ENCODE data around the gene PAPOLA.

DNA sequence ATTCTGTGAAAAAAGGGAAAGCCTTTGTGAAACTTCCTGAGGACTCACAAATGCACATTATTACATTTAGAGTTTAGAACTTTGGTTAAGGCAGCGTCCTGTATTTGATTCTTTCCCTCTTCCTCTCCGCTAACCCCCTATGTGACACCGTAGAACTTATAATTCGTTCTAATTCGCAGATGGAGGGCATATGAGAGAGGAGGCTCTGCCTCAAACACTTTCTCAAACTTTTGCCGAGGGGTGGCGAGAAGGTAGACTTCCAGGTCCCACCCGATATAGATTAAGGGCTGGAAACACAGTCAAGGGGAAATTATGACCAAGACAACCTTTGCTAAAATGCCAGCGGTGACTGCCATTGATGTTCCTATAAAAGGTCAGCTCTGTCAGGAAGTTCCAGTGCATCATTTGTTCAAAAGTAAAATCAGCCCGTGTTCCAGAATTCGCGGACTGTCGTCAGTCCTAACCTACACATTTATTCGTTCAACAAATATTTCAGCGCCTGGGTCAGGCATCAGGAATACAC is 904 bp upstream of the PAPOLA start:
- TF ChIP-seq, protein P1, sequence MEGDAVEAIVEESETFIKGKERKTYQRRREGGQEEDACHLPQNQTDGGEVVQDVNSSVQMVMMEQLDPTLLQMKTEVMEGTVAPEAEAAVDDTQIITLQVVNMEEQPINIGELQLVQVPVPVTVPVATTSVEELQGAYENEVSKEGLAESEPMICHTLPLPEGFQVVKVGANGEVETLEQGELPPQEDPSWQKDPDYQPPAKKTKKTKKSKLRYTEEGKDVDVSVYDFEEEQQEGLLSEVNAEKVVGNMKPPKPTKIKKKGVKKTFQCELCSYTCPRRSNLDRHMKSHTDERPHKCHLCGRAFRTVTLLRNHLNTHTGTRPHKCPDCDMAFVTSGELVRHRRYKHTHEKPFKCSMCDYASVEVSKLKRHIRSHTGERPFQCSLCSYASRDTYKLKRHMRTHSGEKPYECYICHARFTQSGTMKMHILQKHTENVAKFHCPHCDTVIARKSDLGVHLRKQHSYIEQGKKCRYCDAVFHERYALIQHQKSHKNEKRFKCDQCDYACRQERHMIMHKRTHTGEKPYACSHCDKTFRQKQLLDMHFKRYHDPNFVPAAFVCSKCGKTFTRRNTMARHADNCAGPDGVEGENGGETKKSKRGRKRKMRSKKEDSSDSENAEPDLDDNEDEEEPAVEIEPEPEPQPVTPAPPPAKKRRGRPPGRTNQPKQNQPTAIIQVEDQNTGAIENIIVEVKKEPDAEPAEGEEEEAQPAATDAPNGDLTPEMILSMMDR (conservative IDR thresholded peaks at IDR 0.05; ENCODE audit: low read length): no peak
- TF ChIP-seq EZH2phosphoT487 (IDR thresholded peaks at IDR 0.05; ENCODE audit: borderline replicate concordance, low read depth, low read length): no peak
